HG02759 (cell line): ENCODE data around the gene C16orf90.
"Not testable (repeated sequence)": the region's sequence is repeated elsewhere in the genome, so short reads cannot be mapped to it uniquely, and the experiment has no call there.

Source experiments
- ATAC-seq: cut with Tn5 transposase; IDR thresholded peaks from one replicate; pipeline ENCODE4 v1.9.1; 2021; ENCODE audit warnings: mild to moderate bottlenecking, moderate library complexity; ENCODE audit not compliant: unreplicated experiment

The C16orf90 gene

GRCh38 chr16:3513892-3514583 is 18.7 kb upstream of the C16orf90 start:
- no peak for ATAC-seq

GRCh38 chr16:3511286-3512180 is 16.2 kb upstream of the C16orf90 start:
- ATAC-seq: no peak

- no peak for ATAC-seq
Measured at GRCh38 chr16:3510416-3510815, 15.1 kb upstream of the C16orf90 start.

GRCh38 chr16:3509470-3509928 is 14.2 kb upstream of the C16orf90 start:
- ATAC-seq: no peak

- no peak for ATAC-seq
Measured at GRCh38 chr16:3508736-3509135, 13.4 kb upstream of the C16orf90 start.

GRCh38 chr16:3503523-3503922 is 8.2 kb upstream of the C16orf90 start:
- ATAC-seq: no peak

GRCh38 chr16:3501783-3502400 is 6.6 kb upstream of the C16orf90 start:
- ATAC-seq: no peak

GRCh38 chr16:3501412-3501761 is 6.1 kb upstream of the C16orf90 start:
- ATAC-seq: not testable (repeated sequence)

GRCh38 chr16:3498988-3499387 is 3.7 kb upstream of the C16orf90 start:
- no peak for ATAC-seq

- ATAC-seq: no peak
Measured at GRCh38 chr16:3497771-3498170, 2.5 kb upstream of the C16orf90 start.

- no peak for ATAC-seq
Measured at GRCh38 chr16:3496386-3496785, 1.1 kb upstream of the C16orf90 start.

GRCh38 chr16:3494386-3494973 is 809 bp downstream of the C16orf90 start:
- ATAC-seq: no peak

GRCh38 chr16:3492356-3492755 is 2.9 kb downstream of the C16orf90 start:
- ATAC-seq: no peak

- no peak for ATAC-seq
Measured at GRCh38 chr16:3490911-3491629, 4.2 kb downstream of the C16orf90 start.

- no peak for ATAC-seq
Measured at GRCh38 chr16:3488801-3489200, 6.5 kb downstream of the C16orf90 start.

- ATAC-seq: no peak
Measured at GRCh38 chr16:3487521-3488410, 7.5 kb downstream of the C16orf90 start.

- no peak for ATAC-seq
Measured at GRCh38 chr16:3486506-3487215, 8.6 kb downstream of the C16orf90 start.

- no peak for ATAC-seq
Measured at GRCh38 chr16:3485821-3486505, 9.3 kb downstream of the C16orf90 start.
